GM12878 (cell line): ENCODE measurements around the gene ELAVL1. TPM values are rescaled to one million over a fixed set of nuclear protein-coding genes. Genes with fewer than 3 reads are reported as not detected.

Source experiments
- ATAC-seq: fragments of 200-7000 bp; cut with Tn5 transposase; 3 replicates; pipeline ENCODE4 v1.9.1; 2020; ENCODE audit warnings: mild to moderate bottlenecking, moderate library complexity
- BruUV-seq: library from RNA; stranded (reverse); fragments of 400-500 nt; replicated peaks from 2 replicates; lab custom pipeline; 2021; lab: Mats Ljungman, UMichigan
- CTCF ChIA-PET: fragments of 300-600 bp; sonication (Branson Sonifier 250); formaldehyde crosslinking; extraction: SDS; loops from one replicate; lab custom pipeline; 2021; ENCODE audit warnings: inconsistent platforms; lab: Yijun Ruan, JAX
- POLR2A ChIA-PET: fragments of 350-600 bp; formaldehyde crosslinking; extraction: SDS; loops from one replicate; lab custom pipeline; 2021; ENCODE audit warnings: inconsistent platforms; lab: Charles Lee
- RAD21 ChIA-PET: fragments of 300-600 bp; sonication (Branson Sonifier 250); formaldehyde crosslinking; loops from one replicate; lab custom pipeline; 2023; ENCODE audit warnings: antibody characterized with exemption; ENCODE audit not compliant: unreplicated experiment; lab: Charles Lee
- SMC1A ChIA-PET: fragments of 300-600 bp; sonication (Branson Sonifier 250); formaldehyde crosslinking; loops from one replicate; lab custom pipeline; 2023; ENCODE audit not compliant: unreplicated experiment, uncharacterized antibody; lab: Charles Lee
- DNase-seq: peaks from one replicate; pipeline ENCODE4 v3.0.0-alpha.2; 2011; ENCODE audit warnings: low read depth, low spot score
- FAIRE-seq: peaks from 3 replicates; lab custom pipeline; 2011; peaks lifted over from hg19 to GRCh38; lab: Jason Lieb, UNC
- H2AFZ ChIP-seq: 2 replicates; pipeline ENCODE4 v1.6.0; 2011; ENCODE audit warnings: low read depth, low read length, control low read depth; ENCODE audit not compliant: control insufficient read depth
- H3K27ac ChIP-seq: 2 replicates; pipeline ENCODE4 v1.5.1; 2011; ENCODE audit warnings: control low read depth; ENCODE audit not compliant: control insufficient read depth, insufficient read depth
- H3K27me3 ChIP-seq, 2 experiments: replicated peaks in 1 of 2; 2 replicates each; pipeline versions ENCODE4 v1.6.0 to v1.6.1; 2011; ENCODE audit warnings: low read length in 1 of 2; ENCODE audit not compliant: control insufficient read depth in 2 of 2, insufficient read depth in 2 of 2
- H3K36me3 ChIP-seq, 2 experiments: 2 replicates each; pipeline ENCODE4 v1.5.1; 2011; ENCODE audit warnings: low read length in 1 of 2; ENCODE audit not compliant: control insufficient read depth in 2 of 2, insufficient read depth in 2 of 2
- H3K4me1 ChIP-seq: 2 replicates; pipeline ENCODE4 v1.6.1; 2011; ENCODE audit warnings: mild to moderate bottlenecking, low read length, moderate library complexity, mixed read lengths; ENCODE audit not compliant: control insufficient read depth, insufficient read depth
- H3K4me2 ChIP-seq: 2 replicates; pipeline ENCODE4 v1.6.0; 2011; ENCODE audit warnings: control low read depth; ENCODE audit not compliant: control insufficient read depth, insufficient read depth
- H3K4me3 ChIP-seq: fragments of 200-600 bp; sonication (generic); 2 replicates; pipeline ENCODE4 v1.5.1; 2016
- H3K79me2 ChIP-seq: 2 replicates; pipeline ENCODE4 v1.6.0; 2011; ENCODE audit warnings: low read length; ENCODE audit not compliant: control insufficient read depth, insufficient read depth
- H3K9ac ChIP-seq: 2 replicates; pipeline ENCODE4 v1.8.0; 2011; ENCODE audit warnings: low read length, control low read depth, mixed read lengths; ENCODE audit not compliant: control insufficient read depth, insufficient read depth
- H3K9me3 ChIP-seq: replicated peaks from 3 replicates; pipeline ENCODE4 v1.5.1; 2011; ENCODE audit warnings: mild to moderate bottlenecking, low read length; ENCODE audit not compliant: control insufficient read depth, insufficient read depth
- H4K20me1 ChIP-seq: 2 replicates; pipeline ENCODE4 v1.6.0; 2011; ENCODE audit not compliant: control insufficient read depth, insufficient read depth
- BRCA1 ChIP-seq: IDR thresholded peaks from 2 replicates; pipeline ENCODE4 v1.6.1; 2011; ENCODE audit warnings: low read depth, low read length, improper control_type of control experiment
- CBFB ChIP-seq: IDR thresholded peaks from 2 replicates; pipeline ENCODE4 v1.6.1; 2016; ENCODE audit warnings: antibody characterized with exemption, low read depth
- CHD1 ChIP-seq: IDR thresholded peaks from 2 replicates; pipeline ENCODE4 v1.6.1; 2012; ENCODE audit warnings: low read depth, low read length, improper control_type of control experiment
- KDM1A ChIP-seq: fragments of 200-600 bp; sonication (generic); IDR thresholded peaks from 2 replicates; pipeline ENCODE4 v1.6.1; 2016; ENCODE audit warnings: borderline replicate concordance
- KLF5 ChIP-seq: fragments of 450-650 bp; IDR thresholded peaks from 2 replicates; pipeline ENCODE4 v1.6.1; 2014; ENCODE audit warnings: mild to moderate bottlenecking; ENCODE audit not compliant: partially characterized antibody
- MLLT1 ChIP-seq: fragments of 450-650 bp; IDR thresholded peaks from 2 replicates; pipeline ENCODE4 v1.6.1; 2016; ENCODE audit warnings: mild to moderate bottlenecking
- MXI1 ChIP-seq: fragments of 150-350 bp; IDR thresholded peaks from 2 replicates; pipeline ENCODE4 v1.6.1; 2011; ENCODE audit warnings: low read depth, mild to moderate bottlenecking, inconsistent platforms, low read length, improper control_type of control experiment
- RAD21 ChIP-seq: IDR thresholded peaks from 2 replicates; pipeline ENCODE4 v1.6.1; 2011; ENCODE audit warnings: mild to moderate bottlenecking, low read depth, low read length, moderate library complexity; ENCODE audit not compliant: insufficient read depth
- RFX5 ChIP-seq: IDR thresholded peaks from 2 replicates; pipeline ENCODE4 v1.6.1; 2011; ENCODE audit warnings: low read depth, low read length, improper control_type of control experiment
- SIN3A ChIP-seq: IDR thresholded peaks from 2 replicates; pipeline ENCODE4 v1.6.1; 2012; ENCODE audit warnings: low read depth, low read length, improper control_type of control experiment
- USF1 ChIP-seq: IDR thresholded peaks from 2 replicates; pipeline ENCODE4 v1.6.1; 2011; ENCODE audit warnings: borderline replicate concordance, low read depth, mild to moderate bottlenecking, moderate library complexity, mixed read lengths, low read length; ENCODE audit not compliant: insufficient read depth; ENCODE audit errors: extremely low read length
- WGBS: methylation state at CpG from one replicate; pipeline ENCODE4 v1.1.6; 2016; ENCODE audit warnings: low lambda C conversion rate; ENCODE audit not compliant: insufficient replicate concordance, insufficient coverage; ENCODE audit errors: missing lambda C conversion rate; 5-methylcytosine and 5-hydroxymethylcytosine counted together
- in situ Hi-C: fragments of 300-500 bp; cut with MboI; formaldehyde crosslinking; loops from 9 replicates; pipeline ENCODE4 v1.14.3; 2018; ENCODE audit warnings: mixed read lengths
- intact Hi-C: fragments of 100-400 bp; cut with micrococcal nuclease; formaldehyde crosslinking; loops from one replicate; pipeline ENCODE4 v1.14.2; 2022; ENCODE audit not compliant: unreplicated experiment
- polyA plus RNA-seq, 11 experiments: library from polyadenylated mRNA; depleted of rRNA in 4 of 11; unstranded in 6 of 11; stranded (reverse) in 5 of 11; fragments of >200 nt; fragmentation: Nextera tagmentation in 4 of 11; fragmentation: Illumina TruSeq in 1 of 11; extraction: Ambion mirVana in 4 of 11; extraction: Trizol in 1 of 11; gene quantifications; 1 replicate in 1 of 11; 2 replicates in 10 of 11; pipeline versions ENCODE4 v1.2.1 to v1.2.3, GENCODE V29; 2011 to 2016; ENCODE audit warnings: inconsistent platforms in 2 of 11, missing spikeins in 2 of 11, low read depth in 1 of 11
- total RNA-seq, 4 experiments: library from RNA; depleted of rRNA in 3 of 4; stranded (reverse); fragments of >200 nt in 3 of 4; fragmentation: Illumina TruSeq in 1 of 4; extraction: Trizol in 1 of 4; gene quantifications; 2 replicates each; pipeline versions ENCODE4 v1.2.1 to v1.2.3, GENCODE V29; 2013 to 2021
- TF ChIP-seq, protein P1 (sequence below): fragments of 450-650 bp; formaldehyde crosslinking; IDR thresholded peaks from 2 replicates; pipeline ENCODE4 v1.5.0; 2022; ENCODE audit warnings: mild to moderate bottlenecking, missing genetic modification characterization

The ELAVL1 gene
- total and polyA plus RNA-seq, 10 of the 15 experiments (the other 5 are each of a cell fraction or from before 2014, with no cell fraction given) = 7.4 to 155 (median 70.3) TPM

DNA sequence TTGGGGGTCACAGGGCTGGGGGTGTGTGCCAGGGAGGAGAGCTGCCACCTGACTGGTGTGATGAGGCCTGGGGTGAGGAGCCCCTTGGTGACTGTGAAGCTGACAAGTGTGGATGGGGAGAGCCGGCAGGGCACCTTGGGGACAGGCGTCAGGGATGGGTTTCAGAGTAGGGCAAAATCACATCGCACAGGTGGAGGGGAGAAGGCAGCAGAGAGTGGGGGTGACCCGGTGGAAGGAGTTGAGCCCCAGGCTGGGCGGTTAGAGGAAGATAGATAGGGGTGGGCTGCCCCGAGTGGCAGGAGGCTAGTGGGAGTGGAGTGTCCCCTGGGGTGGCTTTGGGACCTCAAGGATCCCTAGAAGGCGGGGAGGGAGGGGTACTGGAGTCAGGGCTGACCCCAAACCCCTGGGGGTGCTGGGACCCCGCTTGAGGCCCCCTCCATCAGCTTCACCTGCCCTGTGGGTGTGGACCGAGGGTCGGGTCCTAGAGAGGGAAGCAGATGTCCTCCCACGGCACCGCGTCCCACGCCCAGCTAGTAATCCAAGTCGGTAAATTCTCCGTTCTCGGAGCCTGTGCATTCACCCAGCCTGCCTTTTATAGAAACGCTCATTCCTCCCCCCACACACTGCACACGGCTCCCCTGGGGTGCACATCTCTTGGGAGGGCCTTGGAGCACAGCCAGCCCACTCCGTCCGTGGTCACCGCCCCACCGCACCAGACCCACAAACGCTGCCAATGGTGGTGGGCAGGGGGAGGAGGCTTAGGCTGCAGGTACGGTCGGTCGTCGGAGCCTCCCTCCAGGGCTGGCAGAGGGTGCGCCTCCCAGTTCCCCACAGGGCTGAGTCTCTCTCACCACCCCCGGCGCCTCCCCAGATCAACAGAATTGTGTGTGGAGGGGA, 81.9 kb downstream of the ELAVL1 start:
- in situ Hi-C loops (no loop called here), intact Hi-C loops (no loop called here)
- TF ChIP-seq KLF5 = no peak
- no peak for TF ChIP-seq RAD21
- TF ChIP-seq MXI1 = no peak
- TF ChIP-seq KDM1A = no peak
- no peak for TF ChIP-seq CBFB
- no peak for TF ChIP-seq USF1
- TF ChIP-seq CHD1 = no peak
- no peak for TF ChIP-seq BRCA1
- TF ChIP-seq SIN3A = no peak
- no peak for TF ChIP-seq RFX5
- TF ChIP-seq MLLT1 = no peak
- TF ChIP-seq, protein P1, sequence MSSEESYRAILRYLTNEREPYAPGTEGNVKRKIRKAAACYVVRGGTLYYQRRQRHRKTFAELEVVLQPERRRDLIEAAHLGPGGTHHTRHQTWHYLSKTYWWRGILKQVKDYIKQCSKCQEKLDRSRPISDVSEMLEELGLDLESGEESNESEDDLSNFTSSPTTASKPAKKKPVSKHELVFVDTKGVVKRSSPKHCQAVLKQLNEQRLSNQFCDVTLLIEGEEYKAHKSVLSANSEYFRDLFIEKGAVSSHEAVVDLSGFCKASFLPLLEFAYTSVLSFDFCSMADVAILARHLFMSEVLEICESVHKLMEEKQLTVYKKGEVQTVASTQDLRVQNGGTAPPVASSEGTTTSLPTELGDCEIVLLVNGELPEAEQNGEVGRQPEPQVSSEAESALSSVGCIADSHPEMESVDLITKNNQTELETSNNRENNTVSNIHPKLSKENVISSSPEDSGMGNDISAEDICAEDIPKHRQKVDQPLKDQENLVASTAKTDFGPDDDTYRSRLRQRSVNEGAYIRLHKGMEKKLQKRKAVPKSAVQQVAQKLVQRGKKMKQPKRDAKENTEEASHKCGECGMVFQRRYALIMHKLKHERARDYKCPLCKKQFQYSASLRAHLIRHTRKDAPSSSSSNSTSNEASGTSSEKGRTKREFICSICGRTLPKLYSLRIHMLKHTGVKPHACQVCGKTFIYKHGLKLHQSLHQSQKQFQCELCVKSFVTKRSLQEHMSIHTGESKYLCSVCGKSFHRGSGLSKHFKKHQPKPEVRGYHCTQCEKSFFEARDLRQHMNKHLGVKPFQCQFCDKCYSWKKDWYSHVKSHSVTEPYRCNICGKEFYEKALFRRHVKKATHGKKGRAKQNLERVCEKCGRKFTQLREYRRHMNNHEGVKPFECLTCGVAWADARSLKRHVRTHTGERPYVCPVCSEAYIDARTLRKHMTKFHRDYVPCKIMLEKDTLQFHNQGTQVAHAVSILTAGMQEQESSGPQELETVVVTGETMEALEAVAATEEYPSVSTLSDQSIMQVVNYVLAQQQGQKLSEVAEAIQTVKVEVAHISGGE (CRISPR knock-in tag) = no peak
- ATAC-seq (no peak), DNase-seq (no peak), FAIRE-seq (no peak)
- POLR2A ChIA-PET = interaction anchor here (0.6 kb wide), 1 partner anchor 559 kb away, joined by 3 read pairs; no protein-coding TSS in a partner anchor
- CTCF ChIA-PET = interaction anchor here (0.7 to 1.4 kb wide), 3 partner anchors 47 to 71 kb away, joined by 3 read pairs; no protein-coding TSS in a partner anchor
- H3K9ac ChIP-seq = no peak overlapping the region
- no TSS peak for BruUV-seq
- peaks cover 0 to 5% of the 10 kb centered on the region in 2 experiments; a peak in 1 of 4 replicates for H3K27me3 ChIP-seq
- no peak overlapping the region for H3K4me3 ChIP-seq
- peaks cover 11% of the 10 kb centered on the region for H3K4me1 ChIP-seq
- H4K20me1 ChIP-seq = no peaks in the 10 kb centered on the region; the same call in 1 of the 2 replicates
- H3K9me3 ChIP-seq = no peaks in the 10 kb centered on the region; the same call in 2 of the 3 replicates
- H3K4me2 ChIP-seq = no peak overlapping the region
- no peak overlapping the region for H2AFZ ChIP-seq
- WGBS = 53% methylated on average over 29 of the region's 31 CpGs
- H3K27ac ChIP-seq = no peak overlapping the region
- SMC1A ChIA-PET = interaction anchor here (0.6 kb wide), 1 partner anchor 27 kb away, joined by 3 read pairs; no protein-coding TSS in a partner anchor
- RAD21 ChIA-PET = interaction anchor here (0.7 kb wide), 1 partner anchor 144 kb away, joined by 3 read pairs; no protein-coding TSS in a partner anchor
- H3K79me2 ChIP-seq = no peaks in the 10 kb centered on the region
- H3K36me3 ChIP-seq = peaks cover 0 to 3% of the 10 kb centered on the region in 2 experiments; a peak in 2 of 4 replicates
